Sciatic nerve (tissue), 1 donor: Measurements from ENCODE around the gene SCYGR5. TPM values are rescaled to one million over a fixed set of nuclear protein-coding genes. Genes with fewer than 3 reads are reported as not detected.

ENCODE experiments used
- total RNA-seq: library from RNA; stranded (reverse); fragmentation: NEBNext Ultra II Directional; extraction: Animal tissue kit (Norgen Biotek cat#: 25700); gene quantifications from one replicate; pipeline ENCODE4 v1.2.1, GENCODE V29; 2021
- donor health status: DM: no; HTN: no; CAD: no.

SCYGR5 gene
- total RNA-seq, 1 donor from 2014 or later, result not detected

Other genes with a start within 250 kb of the SCYGR5 start
- gene AGFG1, start 194.6 kb upstream of the SCYGR5 start, total RNA-seq, result 85.6 TPM
- gene SCYGR2, start 67.9 kb upstream of the SCYGR5 start, total RNA-seq, result not detected
- not detected for gene SCYGR3, start 52.0 kb upstream of the SCYGR5 start, total RNA-seq
- gene SCYGR4, start 49.3 kb upstream of the SCYGR5 start, total RNA-seq, result not detected
- gene SLC19A3, start 51.2 kb downstream of the SCYGR5 start, total RNA-seq, result 7.1 TPM
- gene SCYGR6, start 58.0 kb downstream of the SCYGR5 start, total RNA-seq, result not detected
- gene SCYGR7, start 61.5 kb downstream of the SCYGR5 start, total RNA-seq, result not detected
- not detected for gene SCYGR8, start 79.1 kb downstream of the SCYGR5 start, total RNA-seq
- gene CCL20, start 147.0 kb downstream of the SCYGR5 start, total RNA-seq, result 0.76 TPM
- not detected for gene DAW1, start 204.8 kb downstream of the SCYGR5 start, total RNA-seq